AML-193 (cell line): Measurements from ENCODE around the gene EXOC4.

Experiments used
- DNase-seq, 2 experiments: peaks; one replicate each; lab custom pipeline; 2025; lab: John Stamatoyannopoulos, UW

EXOC4 gene

DNA sequence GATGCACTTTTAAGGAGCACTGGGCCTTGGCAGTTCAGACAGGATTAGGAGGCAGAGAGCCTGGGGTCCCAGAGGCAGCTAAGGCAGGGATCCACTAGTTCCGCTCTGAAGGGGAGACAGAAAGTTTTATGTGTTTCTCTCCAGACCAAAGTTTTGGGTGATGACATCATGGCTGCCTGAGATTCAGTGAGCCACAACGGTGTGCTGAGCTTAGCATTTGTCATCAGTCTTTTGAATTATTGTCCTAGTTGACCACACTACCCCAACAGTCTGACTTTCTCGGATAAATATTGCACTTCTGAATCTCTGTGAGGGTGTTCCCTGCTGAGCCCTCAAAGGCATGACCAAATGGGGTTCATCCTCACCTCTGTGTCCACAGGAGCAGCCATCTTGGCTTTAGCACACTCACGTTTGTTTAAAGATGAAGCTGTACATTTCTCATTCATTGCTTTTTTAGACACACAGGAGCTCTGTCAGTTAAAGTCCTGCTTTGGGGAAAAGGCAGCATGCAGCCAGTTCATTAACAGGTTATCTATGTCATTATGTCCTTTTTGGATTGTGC is 576.5 kb downstream of the EXOC4 start:
- no peak for DNase-seq

DNA sequence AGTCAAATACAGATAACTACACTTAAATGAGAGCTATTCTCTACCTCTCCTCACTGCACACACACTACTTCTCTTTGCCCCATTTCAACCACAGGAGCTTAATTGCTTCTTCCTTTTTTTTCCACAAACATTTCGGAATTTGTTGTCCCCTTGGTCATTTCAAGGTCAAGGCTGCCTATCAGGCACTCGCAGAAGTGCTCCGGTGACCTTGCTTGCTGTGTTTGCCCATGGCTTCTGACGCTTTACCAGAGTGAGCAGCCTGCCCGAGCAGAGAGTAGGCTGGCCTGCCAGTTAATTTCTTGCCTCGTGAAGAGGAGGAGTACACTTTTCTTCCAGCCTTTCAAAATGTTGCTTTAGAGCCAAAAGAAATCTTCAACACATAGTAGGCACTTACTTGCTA is 577.2 kb downstream of the EXOC4 start:
- DNase-seq: no peak

DNA sequence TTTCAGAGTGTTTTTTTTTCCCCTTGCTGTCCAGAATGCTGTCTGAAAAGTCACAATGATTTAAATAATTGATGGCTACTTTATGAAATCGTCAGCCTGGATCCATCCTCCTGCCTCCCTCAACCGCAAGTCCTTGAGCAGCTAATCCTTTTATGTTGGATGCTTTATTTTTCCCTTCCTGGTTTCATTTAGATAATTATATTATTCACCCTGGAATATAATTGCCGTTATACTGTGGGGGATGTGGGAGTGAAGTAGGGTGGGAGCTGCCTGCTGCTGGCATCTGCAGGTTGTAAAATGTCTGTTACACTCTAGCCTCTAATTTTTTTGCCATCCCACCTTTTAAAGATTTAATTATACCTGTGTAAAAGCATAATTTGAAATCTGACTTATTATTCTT is 583.8 kb downstream of the EXOC4 start:
- DNase-seq: no peak

DNA sequence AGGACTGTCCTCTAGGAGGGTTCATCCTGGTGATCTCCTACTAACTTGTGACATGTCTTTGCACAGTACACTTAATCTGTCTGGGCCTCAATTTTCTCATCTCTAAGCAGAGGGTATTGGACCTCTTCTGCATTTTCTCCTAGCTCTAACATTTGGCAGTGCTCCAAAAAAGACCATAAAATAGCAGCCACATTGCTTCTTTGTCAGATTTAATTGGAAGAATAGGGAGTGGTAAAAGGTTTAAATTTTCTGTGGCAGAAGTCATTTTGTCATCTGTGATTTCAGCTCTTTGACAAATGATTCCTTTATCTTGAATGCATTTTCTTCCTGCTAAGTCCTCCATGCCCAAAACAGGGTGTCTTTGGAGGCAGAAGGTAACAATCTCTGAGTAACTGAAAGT is 584.3 kb downstream of the EXOC4 start:
- no peak for DNase-seq

DNA sequence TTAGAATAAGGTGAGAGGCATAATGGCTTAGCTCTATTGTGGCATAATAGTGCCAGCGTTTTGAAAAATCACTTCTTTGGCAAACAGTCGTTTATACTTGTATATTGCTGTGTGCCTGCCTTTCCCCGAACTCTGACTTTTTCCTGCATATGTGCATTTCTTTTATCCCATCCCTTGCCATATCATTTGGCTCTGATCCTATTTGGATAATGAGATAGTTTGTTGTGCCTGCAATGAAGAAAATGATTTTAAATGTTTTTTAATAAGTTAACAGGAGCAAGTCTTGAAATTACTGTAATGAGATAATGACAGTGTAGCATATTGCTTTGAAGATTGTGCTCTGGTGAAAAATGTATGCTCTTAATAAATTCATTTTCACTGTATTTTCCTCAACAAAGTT is 586.2 kb downstream of the EXOC4 start:
- DNase-seq: no peak

DNA sequence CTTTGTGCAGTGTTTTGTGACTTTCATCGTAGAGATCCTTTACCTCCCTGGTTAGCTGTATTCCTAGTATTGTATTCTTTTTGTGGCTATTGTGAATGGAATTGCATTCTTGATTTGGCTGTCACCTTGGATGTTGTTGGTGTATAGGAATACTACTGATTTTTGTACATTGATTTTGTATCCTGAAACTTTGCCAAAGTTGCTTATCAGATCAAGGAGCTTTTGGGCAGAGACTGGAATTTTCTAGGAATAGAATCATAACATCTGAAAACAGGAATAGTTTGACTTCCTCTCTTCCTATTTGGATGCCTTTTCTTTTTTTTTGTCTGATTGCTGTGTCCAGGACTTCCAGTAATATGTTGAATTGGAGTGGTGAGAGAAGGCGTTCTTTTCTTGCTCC is 590.5 kb downstream of the EXOC4 start:
- no peak for DNase-seq

DNA sequence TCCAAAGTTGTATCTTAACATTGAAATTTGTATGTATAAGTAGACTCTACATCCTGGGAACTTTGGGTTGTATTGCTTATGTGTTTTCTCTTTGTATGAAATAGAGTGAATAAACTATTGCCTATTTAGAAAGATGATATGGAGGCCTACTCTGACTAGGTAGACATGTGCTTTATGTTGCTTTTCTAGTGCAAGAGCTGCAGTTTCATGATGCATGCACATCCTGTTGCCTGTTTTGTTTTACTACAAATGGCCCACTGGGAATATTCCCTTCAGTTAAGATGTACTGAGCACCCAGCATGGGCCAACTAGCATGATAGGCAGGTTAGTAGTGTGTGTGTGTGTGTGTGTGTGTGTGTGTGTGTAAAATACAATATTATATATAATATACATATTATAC is 592.1 kb downstream of the EXOC4 start:
- DNase-seq: no peak

DNA sequence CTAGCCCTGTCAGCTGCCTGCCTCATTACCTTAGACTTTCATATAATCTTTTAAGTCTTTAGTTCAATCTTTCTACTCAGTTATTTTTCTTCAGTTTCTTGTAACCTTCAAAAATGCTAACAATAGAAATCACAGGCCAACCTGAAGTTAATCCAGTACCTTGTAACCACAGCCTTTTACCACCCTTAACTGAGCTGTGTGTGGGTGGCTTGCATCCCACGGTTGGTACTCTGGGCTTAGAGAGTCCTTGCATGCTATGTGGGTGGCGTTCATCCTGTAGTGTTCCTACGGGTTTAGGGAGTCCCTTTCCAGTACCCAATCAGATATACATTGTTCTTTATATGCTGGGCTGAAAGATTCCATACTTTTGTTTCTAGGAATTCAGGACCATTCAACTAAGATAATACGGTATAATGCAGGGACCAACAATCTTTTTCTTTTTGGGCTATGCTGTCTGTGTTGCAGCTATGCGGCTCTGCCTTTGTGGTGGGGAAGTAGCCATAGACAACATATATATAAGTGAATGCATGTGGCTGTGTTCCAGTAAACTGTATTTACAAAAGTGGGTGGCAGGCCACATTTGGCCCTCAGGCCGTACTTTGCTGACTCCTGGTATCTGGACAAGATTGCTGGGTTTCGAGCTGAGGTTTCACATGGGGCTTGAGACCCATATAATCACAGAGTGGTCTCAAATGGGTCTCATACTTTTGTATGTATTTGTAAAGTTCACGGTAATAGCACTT is 593.5 kb downstream of the EXOC4 start:
- DNase-seq: no peak

DNA sequence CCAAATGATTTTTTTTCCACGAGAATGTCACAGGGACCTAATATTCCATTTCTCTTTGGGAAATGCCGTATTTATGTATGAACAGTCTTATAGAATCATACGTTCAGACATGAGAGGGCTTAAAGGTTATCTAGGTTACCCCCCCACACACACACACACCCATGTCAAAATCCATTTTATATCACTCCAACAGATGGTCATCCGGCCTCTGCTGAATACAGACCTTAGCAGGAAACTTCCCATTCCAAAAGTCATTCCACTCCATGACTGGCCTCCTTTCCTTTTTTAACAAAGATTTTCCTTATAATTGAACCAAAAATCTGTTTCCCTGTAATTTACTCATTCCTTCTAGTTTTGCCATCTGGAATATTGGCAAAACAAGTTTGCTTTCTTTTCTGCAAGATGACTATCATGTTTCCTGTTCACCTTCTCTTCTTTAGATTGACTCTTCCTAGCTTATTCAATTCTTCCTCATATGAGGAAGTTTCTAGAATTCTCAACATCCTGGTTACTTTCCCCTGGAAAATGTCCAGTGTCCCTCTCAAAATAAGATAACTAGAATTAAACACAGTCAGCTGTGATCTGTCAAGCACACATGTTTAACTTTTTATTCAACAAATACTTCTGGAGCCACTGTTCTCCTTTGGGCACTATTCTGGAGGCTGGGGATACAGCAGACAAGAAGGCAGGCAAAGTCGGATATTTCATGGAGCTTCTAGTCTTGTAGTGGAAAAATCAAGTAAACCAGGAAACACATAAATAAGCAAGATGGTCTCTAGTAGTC is 597.8 kb downstream of the EXOC4 start:
- no peak for DNase-seq

DNA sequence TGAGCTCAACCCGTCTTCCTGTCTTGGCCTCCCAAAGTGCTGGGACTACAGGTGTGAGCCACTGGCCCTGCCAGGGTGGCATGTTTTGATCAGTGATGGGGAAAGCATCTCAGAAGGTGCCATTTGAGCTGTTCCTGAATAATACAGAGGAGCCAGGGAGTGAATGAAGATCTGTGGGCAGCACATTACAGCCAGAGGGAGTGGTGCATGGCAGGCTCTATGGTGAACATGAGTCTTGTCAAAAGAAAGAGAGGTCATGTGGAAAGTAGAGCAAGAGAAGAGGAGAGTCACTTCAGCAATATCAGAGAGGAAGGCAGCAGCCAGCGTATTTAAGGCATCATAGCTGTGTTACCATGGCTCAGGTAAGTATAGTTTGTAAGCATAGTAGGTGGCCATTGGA is 598.5 kb downstream of the EXOC4 start:
- no peak for DNase-seq

DNA sequence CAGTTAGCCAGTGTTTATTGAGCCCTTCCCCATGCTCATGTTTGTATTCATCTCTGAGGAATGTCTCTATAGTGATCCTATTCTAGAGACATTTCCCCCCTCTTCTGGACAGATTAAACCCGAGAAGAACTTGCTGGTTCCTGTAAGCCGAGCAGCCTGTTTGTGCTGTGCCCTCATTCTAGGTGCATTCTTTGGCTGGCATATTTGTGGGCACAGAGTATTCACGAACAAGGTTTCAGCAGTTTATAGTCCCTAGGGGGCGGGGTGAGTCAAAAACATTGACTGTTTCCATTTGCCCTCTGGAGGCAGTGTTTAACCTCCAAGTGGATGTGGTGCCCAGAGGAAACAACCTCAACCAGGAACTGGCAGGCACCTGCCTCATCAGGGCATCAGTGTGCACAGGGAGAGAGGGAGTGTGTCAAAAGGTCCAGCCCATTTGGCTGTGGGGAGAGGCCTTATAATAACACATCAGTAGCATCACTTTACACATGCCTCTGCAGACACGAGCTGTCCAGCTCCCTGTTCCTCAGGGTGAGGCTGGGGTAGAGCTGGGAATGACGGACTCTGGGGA is 600.9 kb downstream of the EXOC4 start:
- DNase-seq: peak; percentile 30 to 49

DNA sequence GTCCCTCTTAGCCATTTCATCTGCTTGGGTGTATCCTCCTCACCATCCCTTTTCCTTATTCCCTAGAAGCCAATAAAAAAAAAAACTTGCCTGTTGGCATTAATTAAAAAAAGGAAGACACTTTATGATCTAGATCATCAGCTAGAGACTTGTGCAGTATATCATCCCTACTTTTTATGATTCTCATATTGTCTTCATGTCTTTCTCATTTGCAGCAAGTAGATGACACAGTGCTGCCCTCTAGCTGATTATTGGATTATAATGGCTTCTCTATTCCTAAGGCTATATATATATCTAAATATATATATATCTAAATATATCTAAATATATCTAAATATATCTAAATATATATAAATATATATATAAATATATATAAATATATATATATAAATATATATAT is 601.9 kb downstream of the EXOC4 start:
- peak; percentile 46 to 55 for DNase-seq

DNA sequence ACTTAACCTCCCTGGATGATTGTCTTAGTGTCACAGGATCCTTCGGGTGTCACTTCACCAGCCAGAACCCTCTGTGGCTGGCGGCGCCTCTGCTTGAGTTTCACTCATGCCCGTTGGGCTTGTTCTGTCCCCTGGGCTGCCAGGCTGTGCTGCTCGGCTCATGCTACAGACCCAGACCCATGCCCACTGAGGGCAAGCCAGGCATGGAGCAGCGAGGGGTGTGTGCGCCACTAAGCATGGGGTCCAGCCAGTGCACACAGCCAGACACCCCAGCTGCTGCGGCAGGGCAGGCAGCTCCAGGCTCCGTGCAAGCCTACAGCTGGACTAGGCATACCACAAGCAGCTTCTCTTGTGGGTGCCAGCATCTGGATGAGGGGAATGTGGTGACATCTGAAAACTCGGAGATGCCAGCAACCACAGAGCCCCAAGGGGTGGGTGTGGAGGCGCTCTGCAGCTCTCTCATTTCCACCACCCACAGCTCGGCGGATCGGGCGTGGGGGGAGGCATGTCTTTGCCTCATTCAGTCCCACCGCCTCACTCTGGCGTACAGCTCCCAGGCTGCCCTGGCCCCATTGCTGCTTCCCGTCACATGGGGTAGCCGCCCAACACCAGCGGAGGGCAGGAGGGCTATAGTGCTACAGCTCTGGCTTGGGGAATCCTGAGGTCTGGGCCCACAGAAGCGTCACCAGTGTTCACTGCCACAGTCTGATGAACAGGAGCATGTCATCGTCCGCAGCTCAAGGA is 604.7 kb downstream of the EXOC4 start:
- DNase-seq: no peak

DNA sequence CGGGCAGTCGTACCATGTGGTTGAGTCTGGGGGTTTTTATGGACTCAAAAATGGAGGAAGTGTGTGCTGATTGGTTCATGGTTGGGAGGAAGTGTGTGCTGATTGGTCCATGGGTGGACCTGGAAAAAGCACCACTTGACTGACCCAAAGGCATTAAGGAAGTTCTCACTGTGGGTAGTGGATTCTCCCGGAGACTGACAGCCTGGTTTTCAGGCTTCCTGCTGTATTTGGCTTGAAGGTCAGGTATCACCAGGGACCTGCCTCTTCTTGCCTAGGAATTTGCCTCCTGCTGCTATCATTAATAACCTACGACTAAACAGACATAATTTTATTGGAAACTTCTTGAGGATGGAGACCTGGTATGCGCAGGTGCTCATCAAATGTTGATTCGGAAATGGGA is 605.4 kb downstream of the EXOC4 start:
- DNase-seq: no peak

DNA sequence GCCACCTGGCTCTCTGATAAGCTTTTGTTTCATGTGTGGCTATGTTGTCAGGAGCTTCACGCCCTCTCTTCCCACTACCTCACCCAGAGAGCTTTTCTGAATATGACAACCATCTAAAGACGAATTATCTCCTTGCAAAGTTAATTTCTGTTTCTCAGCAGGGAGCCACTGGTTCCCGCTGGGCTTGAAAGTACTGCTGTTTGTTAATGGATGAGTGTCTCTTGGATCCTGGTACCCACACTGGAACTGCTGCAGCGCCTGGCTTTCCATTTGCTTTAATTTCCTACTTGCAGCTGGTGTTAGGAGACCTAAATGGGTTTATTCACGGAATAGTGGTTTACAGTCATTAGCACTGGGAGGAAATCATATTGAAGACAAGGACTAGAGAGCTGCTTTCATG is 606.4 kb downstream of the EXOC4 start:
- no peak for DNase-seq

DNA sequence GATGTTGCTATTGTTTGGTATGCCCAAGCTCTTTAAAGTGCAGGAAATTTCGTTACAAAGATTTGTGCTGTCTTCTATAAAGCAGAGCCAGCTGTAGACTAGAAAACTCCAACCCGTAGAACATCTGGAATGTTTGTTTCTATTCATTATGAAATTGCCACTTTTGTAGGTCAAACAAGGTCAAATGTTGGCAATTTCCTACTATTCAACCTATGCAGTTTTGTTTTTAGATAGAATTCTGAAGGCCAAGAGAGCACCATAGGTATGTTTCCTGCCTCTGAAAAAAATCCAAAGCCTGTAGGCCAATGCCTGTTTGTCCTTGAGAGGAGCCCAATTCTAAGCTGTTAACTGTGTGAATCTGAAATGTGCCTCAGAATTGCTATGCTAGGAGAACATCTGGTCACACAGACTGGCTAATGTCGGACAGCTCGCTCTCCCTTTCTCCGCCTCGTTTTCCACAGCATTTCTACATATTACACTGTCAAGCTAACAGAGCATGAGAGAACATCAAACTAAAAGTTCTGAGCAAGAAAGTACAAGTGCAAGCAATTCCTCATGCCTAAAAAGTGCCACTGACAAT is 607.1 kb downstream of the EXOC4 start:
- DNase-seq: no peak

DNA sequence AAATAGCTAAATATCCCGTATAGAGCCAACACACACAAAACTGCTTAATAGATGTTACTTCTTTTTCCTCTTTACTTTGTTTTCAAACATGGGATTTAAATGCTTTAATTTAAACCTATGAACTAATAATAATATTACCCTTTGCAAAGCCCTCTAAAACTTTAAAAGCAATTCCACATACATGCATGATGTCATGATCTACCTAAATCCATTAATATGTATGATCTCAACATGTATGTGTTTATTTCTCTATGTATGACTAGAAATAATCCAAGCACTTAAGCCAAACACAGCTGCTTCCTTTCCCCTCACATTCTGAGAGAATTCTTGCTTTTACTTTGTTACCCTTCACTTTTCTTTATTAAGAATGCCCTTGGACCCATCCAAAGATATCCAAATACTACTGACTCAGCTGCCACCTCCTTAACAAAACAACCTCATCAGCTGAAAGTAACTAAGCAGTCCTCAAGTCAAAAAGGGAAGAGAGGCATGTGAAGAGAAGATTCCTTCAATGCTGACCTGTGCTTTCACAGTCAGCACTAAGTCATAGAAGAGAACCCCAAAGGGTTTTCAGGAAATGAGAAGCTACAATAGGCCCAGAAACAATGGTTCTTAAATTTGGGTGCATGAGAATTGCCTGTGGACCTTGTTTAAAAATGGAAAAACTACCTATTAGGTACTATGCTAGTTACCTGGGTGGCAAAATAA is 607.9 kb downstream of the EXOC4 start:
- no peak for DNase-seq

DNA sequence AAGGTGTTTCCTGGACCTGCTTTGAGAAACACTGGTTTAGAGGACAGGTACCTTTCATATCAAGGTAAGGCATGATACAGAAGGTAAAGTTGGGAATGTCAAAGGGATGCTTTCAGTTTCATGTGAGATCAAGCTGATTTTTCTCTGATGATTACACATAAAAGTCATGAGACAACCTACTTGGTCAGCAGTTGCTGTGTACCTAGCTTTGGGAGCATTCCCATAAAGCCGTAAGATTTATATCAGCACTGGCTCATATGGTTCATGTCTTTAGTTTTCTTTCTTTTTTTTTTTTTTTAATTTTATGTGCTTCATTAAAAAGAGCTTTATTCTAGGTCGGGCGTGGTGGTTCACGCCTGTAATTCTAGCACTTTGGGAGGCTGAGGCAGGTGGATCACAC is 609.0 kb downstream of the EXOC4 start:
- no peak for DNase-seq

DNA sequence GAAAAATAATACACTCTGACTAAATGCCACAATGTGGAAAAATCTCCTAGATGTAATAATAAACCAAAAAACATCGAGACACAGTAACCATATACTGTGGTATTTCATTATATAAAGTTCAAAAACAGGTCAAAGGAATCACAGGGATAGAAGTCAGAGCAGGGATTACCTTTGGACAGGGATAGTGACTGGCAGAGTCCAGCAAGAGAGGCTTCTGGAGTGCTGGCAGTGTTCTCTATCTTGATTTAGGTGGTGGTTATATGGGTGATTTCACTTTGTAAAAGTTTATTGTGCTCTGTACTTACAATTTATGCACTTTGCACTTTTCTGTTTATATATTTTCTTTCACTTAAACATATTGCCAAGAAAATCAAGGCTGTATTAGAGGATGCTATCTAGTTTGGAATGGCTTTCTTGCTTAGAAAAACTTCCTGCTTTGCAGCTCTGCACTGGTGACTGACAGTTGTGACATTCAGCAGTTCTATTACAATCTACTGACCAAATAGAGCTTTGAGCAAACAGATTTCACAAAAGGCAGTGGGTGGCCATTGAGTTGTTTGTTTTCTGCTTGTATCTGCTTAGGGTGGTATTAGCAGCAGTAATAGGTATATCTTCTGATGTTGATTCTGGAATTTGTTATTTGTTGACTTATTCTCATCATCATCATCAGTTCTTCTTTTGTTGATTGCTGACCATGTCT is 610.6 kb downstream of the EXOC4 start:
- no peak for DNase-seq

DNA sequence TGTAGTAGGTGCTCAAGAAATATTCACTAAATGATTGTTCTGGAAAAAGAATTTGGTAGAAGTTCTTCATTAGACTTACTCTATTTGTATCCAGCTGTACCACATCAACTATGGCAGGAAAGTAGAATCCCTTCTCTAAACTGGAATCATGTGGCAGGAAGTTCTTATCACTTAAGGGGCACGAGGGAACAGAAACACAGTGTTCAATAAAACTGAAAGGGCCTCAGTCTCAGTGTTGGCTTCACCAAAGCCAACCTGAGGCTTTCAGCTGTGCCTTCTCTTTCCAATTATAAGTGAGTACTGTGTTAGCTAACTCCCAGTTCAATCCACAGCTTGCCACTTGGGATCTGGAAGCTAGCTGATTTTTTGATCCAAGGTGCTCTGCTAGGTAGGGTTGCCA is 616.7 kb downstream of the EXOC4 start:
- DNase-seq: no peak

DNA sequence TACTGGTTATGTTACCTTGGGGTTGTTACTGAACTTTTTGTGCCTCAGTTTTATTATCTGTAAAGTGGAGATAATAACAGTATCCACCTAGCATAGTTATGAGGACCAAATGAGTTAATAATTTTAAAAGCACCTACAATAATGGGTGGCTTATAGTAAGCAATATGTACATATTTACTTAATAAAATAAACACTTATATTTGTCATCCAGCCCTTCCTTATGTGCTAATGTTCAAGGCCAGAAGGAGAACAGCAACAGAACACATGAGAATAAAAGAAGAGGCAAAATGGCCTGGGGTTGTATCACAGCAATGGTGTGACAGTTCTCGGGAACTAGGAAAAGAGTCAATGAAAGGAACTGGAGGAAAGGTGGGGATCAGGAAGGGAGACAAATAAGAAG is 618.9 kb downstream of the EXOC4 start:
- DNase-seq: no peak
